HEK293 (cell line): ENCODE data around the gene PAPOLG.
"Not testable (repeated sequence)": the region's sequence is repeated elsewhere in the genome, so short reads cannot be mapped to it uniquely, and the experiment has no call there.

Experiments
- CTCF ChIA-PET: fragments of 350-600 bp; formaldehyde crosslinking; extraction: SDS; loops from one replicate; lab custom pipeline; 2021; ENCODE audit warnings: antibody characterized with exemption; lab: Yijun Ruan, JAX
- POLR2A ChIA-PET: fragments of 300-600 bp; formaldehyde crosslinking; extraction: SDS; loops from one replicate; lab custom pipeline; 2020; ENCODE audit warnings: antibody characterized with exemption, inconsistent platforms; lab: Yijun Ruan, JAX
- H3K27ac ChIP-seq: fragments of 200-500 bp; sonication (Bioruptor generic); 2 replicates; pipeline ENCODE4 v1.5.1; 2014; ENCODE audit warnings: low read depth, low read length, control low read depth, inconsistent platforms; ENCODE audit errors: extremely low read depth
- H3K36me3 ChIP-seq, 2 experiments: fragments of 200-500 bp in 1 of 2; sonication (Bioruptor generic) in 1 of 2; 1 replicate in 1 of 2; 2 replicates in 1 of 2; pipeline ENCODE4 v1.5.1; 2014 to 2017; ENCODE audit warnings: inconsistent platforms in 2 of 2, low read length in 2 of 2; ENCODE audit not compliant: control insufficient read depth in 2 of 2, insufficient read depth in 1 of 2
- H3K4me1 ChIP-seq: fragments of 200-500 bp; sonication (Bioruptor generic); 2 replicates; pipeline ENCODE4 v1.5.1; 2014; ENCODE audit warnings: mild to moderate bottlenecking, low read length, inconsistent platforms; ENCODE audit not compliant: control insufficient read depth, insufficient read depth
- H3K4me3 ChIP-seq: 2 replicates; pipeline ENCODE4 v1.5.1; 2011; ENCODE audit warnings: low read depth, mild to moderate bottlenecking, control low read depth, low read length, moderate library complexity
- H3K9me3 ChIP-seq: fragments of 200-500 bp; sonication (Bioruptor generic); 2 replicates; pipeline ENCODE4 v1.5.1; 2014; ENCODE audit warnings: low read depth, low read length, inconsistent platforms; ENCODE audit not compliant: control insufficient read depth, insufficient read depth
- GLI4 ChIP-seq: fragments of 450-650 bp; formaldehyde crosslinking; IDR thresholded peaks from 2 replicates; pipeline ENCODE4 v1.5.1; 2016; ENCODE audit warnings: missing biosample characterization, missing genetic modification characterization
- INSM2 ChIP-seq: fragments of 450-650 bp; formaldehyde crosslinking; IDR thresholded peaks from 2 replicates; pipeline ENCODE4 v1.5.1; 2016; ENCODE audit warnings: missing biosample characterization, missing genetic modification characterization
- RBAK ChIP-seq: fragments of 450-650 bp; formaldehyde crosslinking; IDR thresholded peaks from 2 replicates; pipeline ENCODE4 v1.5.1; 2016; ENCODE audit warnings: missing biosample characterization, missing genetic modification characterization
- SALL2 ChIP-seq: fragments of 450-650 bp; formaldehyde crosslinking; IDR thresholded peaks from 2 replicates; pipeline ENCODE4 v1.5.0; 2017; ENCODE audit warnings: missing biosample characterization, mild to moderate bottlenecking, missing genetic modification characterization, borderline replicate concordance
- YY2 ChIP-seq: fragments of 450-650 bp; formaldehyde crosslinking; IDR thresholded peaks from 2 replicates; pipeline ENCODE4 v1.5.1; 2016; ENCODE audit warnings: missing biosample characterization, missing genetic modification characterization
- ZBTB10 ChIP-seq: fragments of 450-650 bp; formaldehyde crosslinking; IDR thresholded peaks from 2 replicates; pipeline ENCODE4 v1.5.1; 2016; ENCODE audit warnings: missing biosample characterization, missing genetic modification characterization
- ZBTB49 ChIP-seq: fragments of 450-650 bp; formaldehyde crosslinking; IDR thresholded peaks from 2 replicates; pipeline ENCODE4 v1.5.1; 2016; ENCODE audit warnings: missing biosample characterization, missing genetic modification characterization, low read depth
- ZFHX2 ChIP-seq: fragments of 450-650 bp; formaldehyde crosslinking; conservative IDR thresholded peaks from 2 replicates; pipeline ENCODE4 v1.5.1; 2016; ENCODE audit warnings: missing biosample characterization, missing genetic modification characterization
- ZNF140 ChIP-seq: fragments of 450-650 bp; formaldehyde crosslinking; IDR thresholded peaks from 2 replicates; pipeline ENCODE4 v1.5.1; 2016; ENCODE audit warnings: missing biosample characterization, missing genetic modification characterization
- ZNF146 ChIP-seq: fragments of 450-650 bp; formaldehyde crosslinking; IDR thresholded peaks from 2 replicates; pipeline ENCODE4 v1.5.1; 2016; ENCODE audit warnings: missing biosample characterization, missing genetic modification characterization
- ZNF211 ChIP-seq: fragments of 450-650 bp; formaldehyde crosslinking; IDR thresholded peaks from 2 replicates; pipeline ENCODE4 v1.5.1; 2016; ENCODE audit warnings: low read depth, missing biosample characterization, missing genetic modification characterization
- ZNF266 ChIP-seq: fragments of 450-650 bp; formaldehyde crosslinking; IDR thresholded peaks from 2 replicates; pipeline ENCODE4 v1.5.1; 2016; ENCODE audit warnings: missing biosample characterization, missing genetic modification characterization, low read depth
- ZNF311 ChIP-seq: fragments of 450-650 bp; formaldehyde crosslinking; IDR thresholded peaks from 2 replicates; pipeline ENCODE4 v1.5.1; 2017; ENCODE audit warnings: missing biosample characterization, missing genetic modification characterization, borderline replicate concordance
- ZNF335 ChIP-seq: fragments of 450-650 bp; formaldehyde crosslinking; conservative IDR thresholded peaks from 2 replicates; pipeline ENCODE4 v1.5.1; 2016; ENCODE audit warnings: missing biosample characterization, missing genetic modification characterization
- ZNF391 ChIP-seq: fragments of 450-650 bp; formaldehyde crosslinking; IDR thresholded peaks from 2 replicates; pipeline ENCODE4 v1.5.1; 2016; ENCODE audit warnings: low read depth, missing biosample characterization, missing genetic modification characterization, borderline replicate concordance
- ZNF404 ChIP-seq: fragments of 450-650 bp; formaldehyde crosslinking; IDR thresholded peaks from 2 replicates; pipeline ENCODE4 v1.5.1; 2017; ENCODE audit warnings: missing biosample characterization, missing genetic modification characterization
- ZNF423 ChIP-seq: fragments of 450-650 bp; formaldehyde crosslinking; IDR thresholded peaks from 2 replicates; pipeline ENCODE4 v1.5.1; 2016; ENCODE audit warnings: missing biosample characterization, missing genetic modification characterization
- ZNF426 ChIP-seq: fragments of 450-650 bp; formaldehyde crosslinking; IDR thresholded peaks from 2 replicates; pipeline ENCODE4 v1.5.1; 2017; ENCODE audit warnings: missing biosample characterization, missing genetic modification characterization, mild to moderate bottlenecking, inconsistent platforms, moderate library complexity
- ZNF514 ChIP-seq: fragments of 450-650 bp; formaldehyde crosslinking; IDR thresholded peaks from 2 replicates; pipeline ENCODE4 v1.5.1; 2016; ENCODE audit warnings: missing biosample characterization, missing genetic modification characterization
- ZNF624 ChIP-seq: fragments of 450-650 bp; formaldehyde crosslinking; IDR thresholded peaks from 2 replicates; pipeline ENCODE4 v1.5.1; 2017; ENCODE audit warnings: missing biosample characterization, missing genetic modification characterization
- ZSCAN18 ChIP-seq: fragments of 450-650 bp; formaldehyde crosslinking; IDR thresholded peaks from 2 replicates; pipeline ENCODE4 v1.5.1; 2016; ENCODE audit warnings: missing biosample characterization, missing genetic modification characterization
- ZSCAN4 ChIP-seq: fragments of 450-650 bp; formaldehyde crosslinking; IDR thresholded peaks from 2 replicates; pipeline ENCODE4 v1.5.1; 2017; ENCODE audit warnings: missing biosample characterization, missing genetic modification characterization

Gene PAPOLG

GRCh38 chr2:60826111-60826510, 70.0 kb downstream of the PAPOLG start (continued):
- TF ChIP-seq ZBTB49 (no peak), ZNF426 (tag by site-specific recombination) (no peak), ZNF624 (tag by site-specific recombination) (no peak), ZNF146 (tag by site-specific recombination) (no peak), INSM2 (tag by site-specific recombination) (no peak), ZSCAN18 (tag by site-specific recombination) (no peak)
- TF ChIP-seq, all 188 proteins: peak for 0

- POLR2A ChIA-PET, H3K36me3 ChIP-seq, CTCF ChIA-PET, H3K27ac ChIP-seq, H3K4me3 ChIP-seq, H3K9me3 ChIP-seq, H3K4me1 ChIP-seq: not testable (repeated sequence)
Observed at GRCh38 chr2:60826860-60827259, 70.8 kb downstream of the PAPOLG start.

- ChIA-PET CTCF (no interaction called here), POLR2A (no interaction called here)
- H3K4me3 ChIP-seq, result no peak overlapping the region
- TF ChIP-seq ZFHX2 (tag by site-specific recombination), result peak; percentile 22
- TF ChIP-seq ZNF311 (tag by site-specific recombination), result no peak
- no peak overlapping the region for H3K27ac ChIP-seq
- no peaks in the 10 kb centered on the region for H3K4me1 ChIP-seq
- no peaks in the 10 kb centered on the region for H3K9me3 ChIP-seq
- no peaks in the 10 kb centered on the region for H3K36me3 ChIP-seq
Observed at GRCh38 chr2:60827369-60827768, 71.3 kb downstream of the PAPOLG start.

GRCh38 chr2:60830991-60831390, 74.9 kb downstream of the PAPOLG start:
- ChIA-PET POLR2A (no interaction called here), CTCF (no interaction called here)
- Histone ChIP-seq H3K27ac (no peak overlapping the region), H3K9me3 (no peaks in the 10 kb centered on the region), H3K4me1 (no peaks in the 10 kb centered on the region), H3K4me3 (no peak overlapping the region), H3K36me3 (no peaks in the 10 kb centered on the region)
- TF ChIP-seq ZNF266 (tag by site-specific recombination), result no peak
- TF ChIP-seq ZBTB10 (tag by site-specific recombination), result no peak
- no peak for TF ChIP-seq RBAK (tag by site-specific recombination)
- no peak for TF ChIP-seq ZNF423 (tag by site-specific recombination)
- TF ChIP-seq ZSCAN4, result no peak
- TF ChIP-seq SALL2 (tag by site-specific recombination), result no peak
- no peak for TF ChIP-seq ZNF140
- no peak for TF ChIP-seq GLI4 (tag by site-specific recombination)
- TF ChIP-seq YY2 (tag by site-specific recombination), result no peak
- TF ChIP-seq ZNF514 (tag by site-specific recombination), result no peak
- no peak for TF ChIP-seq ZNF335 (tag by site-specific recombination)
- TF ChIP-seq ZNF311 (tag by site-specific recombination), result no peak
- no peak for TF ChIP-seq ZNF404 (tag by site-specific recombination)
- no peak for TF ChIP-seq ZNF211 (tag by site-specific recombination)
- TF ChIP-seq ZNF391 (tag by site-specific recombination), result no peak
